Lung (tissue), 12 donors: ENCODE data around the gene SETD1A. TPM values are rescaled to one million over a fixed set of nuclear protein-coding genes. Genes with fewer than 3 reads are reported as not detected.

Experiments used
- ATAC-seq: fragments of 200-7000 bp; cut with Tn5 transposase; one replicate; pipeline ENCODE4 v1.9.1; 2020; ENCODE audit warnings: moderate number of reproducible peaks; ENCODE audit not compliant: insufficient read depth, low FRiP score
- DNase-seq, 3 donors: peaks; one replicate each; pipeline ENCODE4 v3.0.0-alpha.2; 2013 to 2017
- H3K27ac ChIP-seq, 2 donors: one replicate each; pipeline ENCODE4 v1.5.1; 2013; ENCODE audit warnings: mild to moderate bottlenecking in 2 of 2, moderate library complexity in 2 of 2, control low read depth in 1 of 2, inconsistent platforms in 1 of 2, low read depth in 1 of 2, low read length in 1 of 2
- H3K27me3 ChIP-seq, 3 donors: one replicate each; pipeline ENCODE4 v1.5.1; 2013; ENCODE audit warnings: low read length in 2 of 3; ENCODE audit not compliant: control insufficient read depth in 3 of 3, insufficient read depth in 3 of 3
- H3K36me3 ChIP-seq, 4 donors: one replicate each; pipeline ENCODE4 v1.5.1; 2013; ENCODE audit warnings: low read length in 4 of 4, mild to moderate bottlenecking in 1 of 4, moderate library complexity in 1 of 4; ENCODE audit not compliant: control insufficient read depth in 4 of 4, insufficient read depth in 4 of 4
- H3K4me1 ChIP-seq, 5 donors: one replicate each; pipeline ENCODE4 v1.5.1; 2013; ENCODE audit warnings: low read length in 5 of 5, mild to moderate bottlenecking in 2 of 5, moderate library complexity in 1 of 5; ENCODE audit not compliant: control insufficient read depth in 5 of 5, insufficient read depth in 5 of 5
- H3K4me3 ChIP-seq: one replicate; pipeline ENCODE4 v1.5.1; 2013; ENCODE audit warnings: mild to moderate bottlenecking, control low read depth, moderate library complexity
- H3K9ac ChIP-seq, 2 donors: one replicate each; pipeline ENCODE4 v1.5.1; 2013; ENCODE audit warnings: low read length in 2 of 2, control low read depth in 1 of 2; ENCODE audit not compliant: insufficient read depth in 1 of 2
- H3K9me3 ChIP-seq, 4 donors: one replicate each; pipeline ENCODE4 v1.5.1; 2013; ENCODE audit warnings: low read length in 3 of 4, mild to moderate bottlenecking in 1 of 4, moderate library complexity in 1 of 4; ENCODE audit not compliant: control insufficient read depth in 4 of 4, insufficient read depth in 3 of 4
- WGBS, 2 donors: extraction: QIAGEN DNeasy Blood & Tissue Kit; methylation state at CpG; one replicate each; pipeline ENCODE4 v1.1.7; 2013; 5-methylcytosine and 5-hydroxymethylcytosine counted together
- polyA plus RNA-seq, 2 donors: library from polyadenylated mRNA; stranded (reverse); fragments of 200-250 nt; gene quantifications; one replicate each; pipeline ENCODE4 v1.2.1, GENCODE V29; 2013
- total RNA-seq, 2 donors: library from RNA; depleted of rRNA in 1 of 2; stranded (reverse); fragments of >200 nt in 1 of 2; gene quantifications; one replicate each; pipeline ENCODE4 v1.2.1, GENCODE V29; 2014 to 2021
- TF ChIP-seq, protein P1 (sequence below): IDR thresholded peaks from 2 replicates; pipeline ENCODE4 v1.5.1; 2012; ENCODE audit warnings: mild to moderate bottlenecking; ENCODE audit errors: control extremely low read depth, extremely low read depth
- donor health status: control.
- donor health status: control.
- donor health status: Bipolar disorder and iron deficiency.
- donor health status: healthy.
- donor health status: DM: yes; HTN: yes; CAD: no.

SETD1A gene
- total and polyA plus RNA-seq, 4 donors: 7.4 to 22.0 (median 10.9) TPM

DNA sequence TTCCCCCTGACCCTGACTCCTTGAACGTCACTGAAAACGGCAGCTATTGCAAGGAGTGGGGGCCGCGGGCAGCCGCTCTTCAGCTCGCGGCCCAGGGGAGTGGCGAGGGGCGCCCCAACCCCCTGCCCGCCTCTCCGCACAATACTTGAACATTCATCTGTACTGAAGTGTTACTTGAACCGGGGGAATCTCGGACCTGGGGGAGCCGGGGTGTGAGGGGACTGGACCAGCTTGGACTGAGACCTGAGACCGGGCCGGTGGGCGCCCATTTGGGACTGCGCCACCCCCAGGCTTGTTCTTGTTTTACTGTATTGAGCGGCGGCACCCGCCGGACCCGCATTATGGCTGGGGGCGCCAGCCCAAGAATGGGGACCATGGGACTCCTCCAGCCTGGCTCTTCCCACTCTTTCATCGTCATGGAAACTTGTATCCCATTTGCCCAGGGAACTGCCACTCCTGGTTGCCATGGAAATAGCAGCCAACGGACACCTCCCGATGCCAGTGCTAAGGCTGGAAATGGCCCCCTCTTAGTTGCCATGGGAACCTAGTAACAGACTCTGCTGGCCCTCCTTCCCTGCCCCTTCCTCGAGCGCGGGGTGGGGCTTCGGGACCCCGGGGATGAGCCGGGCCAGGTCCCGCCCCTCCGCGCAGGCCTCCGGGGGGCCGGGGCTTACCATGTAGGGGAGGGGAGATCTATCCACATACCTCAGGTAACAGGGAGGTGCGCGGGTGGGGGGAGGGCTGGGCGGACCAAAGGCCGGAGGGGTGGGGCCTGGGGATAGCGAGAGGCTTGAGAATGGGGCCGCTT, 9.5 kb upstream of the SETD1A start:
- H3K27me3 ChIP-seq: no peaks in the 10 kb centered on the region

DNA sequence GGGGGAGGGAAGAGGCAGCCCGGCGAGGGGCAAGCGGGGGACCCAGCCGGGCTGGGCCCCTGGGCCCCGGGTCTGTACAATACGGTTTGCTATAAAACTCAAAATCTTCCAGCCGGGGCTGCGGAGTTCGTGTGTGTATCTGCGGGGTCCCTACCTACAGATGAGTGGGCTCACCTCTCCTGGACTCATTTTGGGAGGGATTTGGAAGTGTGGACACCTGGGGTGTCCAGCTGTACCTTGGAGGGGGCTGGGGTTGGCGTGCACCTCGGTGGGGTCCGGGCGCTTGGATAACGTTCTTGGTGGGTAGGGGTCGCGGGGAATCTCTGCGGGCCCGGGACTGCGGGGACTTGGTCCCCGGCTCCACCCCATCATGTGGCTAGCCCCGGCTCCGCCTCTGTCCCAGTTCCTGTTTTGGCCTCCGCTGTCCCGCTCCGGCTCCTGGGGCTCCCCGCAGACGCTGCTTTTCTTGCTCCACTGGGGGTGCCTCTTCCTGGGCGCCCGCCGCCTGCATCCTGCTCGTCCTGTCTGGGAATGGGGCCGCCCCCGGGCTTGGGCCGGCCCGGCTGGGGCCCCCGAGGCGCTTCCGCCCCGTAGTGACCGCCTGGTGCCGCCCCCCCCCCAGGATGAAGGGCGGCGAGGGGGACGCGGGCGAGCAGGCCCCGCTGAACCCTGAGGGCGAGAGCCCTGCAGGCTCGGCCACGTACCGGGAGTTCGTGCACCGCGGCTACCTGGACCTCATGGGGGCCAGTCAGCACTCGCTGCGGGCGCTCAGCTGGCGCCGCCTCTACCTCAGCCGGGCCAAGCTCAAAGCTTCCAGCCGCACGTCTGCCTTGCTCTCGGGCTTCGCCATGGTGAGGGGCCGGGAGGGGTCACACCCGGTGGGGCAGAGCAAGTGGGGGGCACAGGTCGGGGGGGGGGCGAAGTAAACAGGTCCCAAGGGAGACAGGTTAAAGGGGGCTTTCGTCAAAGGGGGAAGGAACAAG, 8.6 kb upstream of the SETD1A start, which contains the start of gene ORAI3:
Gene ORAI3, plus strand, starts transcription at position 402 of the 983 bp plus-strand sequence. Its CDS starts 222 bp downstream, at position 624.
- Histone ChIP-seq H3K4me3 (peak within 1 kb of the TSS; percentile 81), H3K9ac (peak within 1 kb of the TSS; percentile 67 to 83), H3K36me3 (peaks cover 0 to 18% (median 4%) of the 10 kb centered on the region in 4 donors), H3K27me3 (no peaks in the 10 kb centered on the region), H3K27ac (peak within 1 kb of the TSS; percentile 84 to 95), H3K4me1 (peaks cover 0 to 34% (median 13%) of the 10 kb centered on the region in 5 donors), H3K9me3 (no peaks in the 10 kb centered on the region)
- DNase-seq (peak; percentile 82 to 86 (median 85)), ATAC-seq (peak; percentile 74)
- TF ChIP-seq, protein P1, sequence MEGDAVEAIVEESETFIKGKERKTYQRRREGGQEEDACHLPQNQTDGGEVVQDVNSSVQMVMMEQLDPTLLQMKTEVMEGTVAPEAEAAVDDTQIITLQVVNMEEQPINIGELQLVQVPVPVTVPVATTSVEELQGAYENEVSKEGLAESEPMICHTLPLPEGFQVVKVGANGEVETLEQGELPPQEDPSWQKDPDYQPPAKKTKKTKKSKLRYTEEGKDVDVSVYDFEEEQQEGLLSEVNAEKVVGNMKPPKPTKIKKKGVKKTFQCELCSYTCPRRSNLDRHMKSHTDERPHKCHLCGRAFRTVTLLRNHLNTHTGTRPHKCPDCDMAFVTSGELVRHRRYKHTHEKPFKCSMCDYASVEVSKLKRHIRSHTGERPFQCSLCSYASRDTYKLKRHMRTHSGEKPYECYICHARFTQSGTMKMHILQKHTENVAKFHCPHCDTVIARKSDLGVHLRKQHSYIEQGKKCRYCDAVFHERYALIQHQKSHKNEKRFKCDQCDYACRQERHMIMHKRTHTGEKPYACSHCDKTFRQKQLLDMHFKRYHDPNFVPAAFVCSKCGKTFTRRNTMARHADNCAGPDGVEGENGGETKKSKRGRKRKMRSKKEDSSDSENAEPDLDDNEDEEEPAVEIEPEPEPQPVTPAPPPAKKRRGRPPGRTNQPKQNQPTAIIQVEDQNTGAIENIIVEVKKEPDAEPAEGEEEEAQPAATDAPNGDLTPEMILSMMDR: no peak
- 0 to 1% methylated on average over 53 to 70 of the region's 70 CpGs for WGBS, 2 donors

More for the DNA sequence above, 9.5 kb upstream of the SETD1A start:
- H3K9me3 ChIP-seq: no peaks in the 10 kb centered on the region
- 39 to 47% methylated on average over 43 to 44 of the region's 44 CpGs for WGBS, 2 donors
- H3K36me3 ChIP-seq: peaks cover 0 to 18% (median 6%) of the 10 kb centered on the region in 4 donors
- ATAC-seq: peak; percentile 39
- peaks cover 0 to 27% (median 13%) of the 10 kb centered on the region in 5 donors for H3K4me1 ChIP-seq
- peak; percentile 99 to 100 (median 99) for DNase-seq
- TF ChIP-seq, protein P1: no peak
- H3K27ac ChIP-seq: peak overlapping the region; percentile 79 to 95
- H3K4me3 ChIP-seq: peak overlapping the region; percentile 81
- H3K9ac ChIP-seq: peak overlapping the region; percentile 61 to 67

DNA sequence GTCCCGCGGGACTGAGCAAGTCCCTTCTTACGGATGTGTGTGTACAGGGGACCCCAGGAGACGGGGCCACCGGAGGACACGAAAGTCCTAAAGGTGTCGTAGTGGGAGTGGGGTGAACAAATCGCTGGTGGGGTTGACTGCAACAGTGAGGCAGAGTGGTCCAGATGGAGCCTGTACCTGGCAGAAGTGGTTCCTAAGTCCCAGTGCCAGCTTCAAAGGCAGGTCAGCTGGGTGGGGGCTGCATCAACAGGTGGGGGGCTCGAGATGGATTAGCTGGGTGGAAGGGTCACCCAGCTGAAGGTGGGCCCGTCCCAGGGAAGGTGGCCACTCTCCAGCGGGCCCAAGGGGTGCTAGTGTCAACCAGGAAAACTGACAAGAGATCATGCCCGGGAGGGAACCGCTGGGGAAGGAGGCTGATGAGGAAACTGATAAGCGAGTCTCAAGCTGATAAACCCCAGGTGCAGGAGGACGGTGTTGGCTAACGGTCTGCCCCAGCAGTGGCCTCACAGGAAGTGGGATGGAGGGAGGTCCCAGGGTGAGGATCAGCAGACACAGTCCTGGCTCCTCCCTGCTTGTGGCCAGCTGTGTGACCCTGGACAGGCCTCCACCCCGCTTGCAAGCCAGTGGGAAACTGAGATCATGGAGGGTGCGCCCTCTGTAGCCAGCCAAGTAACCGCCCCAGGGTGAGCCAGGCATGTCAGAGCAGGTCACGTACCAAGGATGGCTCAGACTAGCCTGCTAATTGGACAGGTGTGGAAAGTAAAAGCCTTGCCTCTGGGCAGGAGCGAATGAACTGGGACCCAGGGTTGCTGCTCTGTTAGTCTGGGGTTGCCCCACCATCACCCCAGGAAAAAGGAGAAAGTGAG, 7.7 kb upstream of the SETD1A start:
- WGBS, 2 donors: 2 to 6% methylated on average over 21 of the region's 21 CpGs
- TF ChIP-seq, protein P1: no peak
- Histone ChIP-seq H3K27ac (peak overlapping the region; percentile 10 to 84), H3K27me3 (no peaks in the 10 kb centered on the region), H3K9me3 (no peaks in the 10 kb centered on the region), H3K4me1 (peaks cover 0 to 35% (median 13%) of the 10 kb centered on the region in 5 donors), H3K36me3 (peaks cover 0 to 14% (median under 1%) of the 10 kb centered on the region in 4 donors), H3K9ac (peak overlapping the region; percentile 61 to 83), H3K4me3 (peak overlapping the region; percentile 81)
- DNase-seq (peak; percentile 53 to 70 (median 66)), ATAC-seq (peak; percentile 44)
